CD14-positive monocyte (primary cell): ENCODE data around the gene STYXL2. TPM values are rescaled to one million over a fixed set of nuclear protein-coding genes. Genes with fewer than 3 reads are reported as not detected.

ENCODE experiments used
- DNase-seq, 3 donors: peaks; one replicate each; pipeline ENCODE4 v3.0.0-alpha.2; 2011 to 2022
- H2AFZ ChIP-seq: 2 replicates; pipeline ENCODE4 v1.6.0; 2012; ENCODE audit warnings: mild to moderate bottlenecking, low read depth, low read length, inconsistent platforms; ENCODE audit not compliant: insufficient read depth, poor library complexity, severe bottlenecking
- H3K27ac ChIP-seq, 2 donors: 1 replicate in 1 of 2; 2 replicates in 1 of 2; pipeline ENCODE4 v1.5.1; 2012 to 2013; ENCODE audit warnings: low read length in 2 of 2, control low read depth in 1 of 2, inconsistent platforms in 1 of 2, low read depth in 1 of 2, mild to moderate bottlenecking in 1 of 2
- H3K27me3 ChIP-seq, 2 donors: one replicate each; pipeline versions ENCODE4 v1.6.0 to v1.6.1; 2011 to 2013; ENCODE audit warnings: low read length in 2 of 2; ENCODE audit not compliant: control insufficient read depth in 2 of 2, insufficient read depth in 2 of 2
- H3K36me3 ChIP-seq, 2 donors: replicated peaks in 1 of 2; 1 replicate in 1 of 2; 2 replicates in 1 of 2; pipeline versions ENCODE4 v1.5.1 to v1.6.1; 2012 to 2013; ENCODE audit warnings: low read length in 2 of 2, control low read depth in 1 of 2, inconsistent platforms in 1 of 2, mild to moderate bottlenecking in 1 of 2; ENCODE audit not compliant: insufficient read depth in 2 of 2, control insufficient read depth in 1 of 2
- H3K4me1 ChIP-seq, 2 donors: 1 replicate in 1 of 2; 2 replicates in 1 of 2; pipeline versions ENCODE4 v1.5.1 to v1.6.1; 2012 to 2013; ENCODE audit warnings: low read length in 2 of 2, control low read depth in 1 of 2, inconsistent platforms in 1 of 2, mild to moderate bottlenecking in 1 of 2, moderate library complexity in 1 of 2; ENCODE audit not compliant: insufficient read depth in 2 of 2, control insufficient read depth in 1 of 2
- H3K4me2 ChIP-seq: replicated peaks from 2 replicates; pipeline ENCODE3; 2012; ENCODE audit warnings: low read length, moderate library complexity, mild to moderate bottlenecking; ENCODE audit not compliant: poor library complexity, severe bottlenecking; ENCODE audit errors: extremely low read depth
- H3K4me3 ChIP-seq, 3 experiments: fragments of 200-600 bp in 1 of 3; sonication (generic) in 1 of 3; replicated peaks in 1 of 3; 1 replicate in 2 of 3; 2 replicates in 1 of 3; pipeline ENCODE4 v1.5.1; 2011 to 2013; ENCODE audit warnings: low read length in 3 of 3, mild to moderate bottlenecking in 3 of 3, control low read depth in 2 of 3, low read depth in 2 of 3, inconsistent platforms in 1 of 3, moderate library complexity in 1 of 3
- H3K79me2 ChIP-seq: 2 replicates; pipeline ENCODE4 v1.6.0; 2012; ENCODE audit warnings: mild to moderate bottlenecking, control low read depth, inconsistent platforms, low read length, moderate library complexity; ENCODE audit not compliant: insufficient read depth
- H3K9ac ChIP-seq: 2 replicates; pipeline ENCODE4 v1.6.0; 2017; ENCODE audit warnings: low read length, mild to moderate bottlenecking; ENCODE audit not compliant: insufficient read depth, poor library complexity, severe bottlenecking
- H3K9me3 ChIP-seq, 2 donors: replicated peaks in 1 of 2; 1 replicate in 1 of 2; 2 replicates in 1 of 2; pipeline versions ENCODE4 v1.5.1 to v1.6.1; 2012 to 2013; ENCODE audit warnings: low read length in 2 of 2, control low read depth in 1 of 2; ENCODE audit not compliant: control insufficient read depth in 1 of 2, insufficient read depth in 1 of 2
- H4K20me1 ChIP-seq: 2 replicates; pipeline ENCODE4 v1.6.0; 2012; ENCODE audit warnings: mild to moderate bottlenecking, low read length, control low read depth, moderate library complexity; ENCODE audit not compliant: insufficient read depth
- H3K27ac Mint-ChIP-seq, 7 donors: one replicate each; pipeline ENCODE4 v1.8.0; 2020; ENCODE audit warnings: mild to moderate bottlenecking in 7 of 7, mixed read lengths in 7 of 7, moderate library complexity in 6 of 7, inconsistent platforms in 2 of 7
- H3K27me3 Mint-ChIP-seq, 3 donors: one replicate each; pipeline ENCODE4 v1.8.0; 2021 to 2022; ENCODE audit warnings: low read depth in 3 of 3, mild to moderate bottlenecking in 3 of 3, mixed read lengths in 3 of 3, moderate library complexity in 3 of 3, inconsistent platforms in 1 of 3
- H3K36me3 Mint-ChIP-seq, 2 donors: one replicate each; pipeline ENCODE4 v1.8.0; 2020; ENCODE audit warnings: mixed read lengths in 2 of 2, inconsistent platforms in 1 of 2, mild to moderate bottlenecking in 1 of 2
- H3K4me1 Mint-ChIP-seq: one replicate; pipeline ENCODE4 v1.8.0; 2020; ENCODE audit warnings: mild to moderate bottlenecking, mixed read lengths
- H3K4me3 Mint-ChIP-seq, 2 donors: one replicate each; pipeline ENCODE4 v1.8.0; 2020; ENCODE audit warnings: mild to moderate bottlenecking in 2 of 2, mixed read lengths in 2 of 2, moderate library complexity in 1 of 2
- H3K9me3 Mint-ChIP-seq, 7 donors: one replicate each; pipeline ENCODE4 v1.8.0; 2020 to 2022; ENCODE audit warnings: mixed read lengths in 7 of 7, mild to moderate bottlenecking in 6 of 7, moderate library complexity in 6 of 7, inconsistent platforms in 2 of 7
- CTCF ChIP-seq: fragments of 200-600 bp; IDR thresholded peaks from one replicate; pipeline ENCODE4 v1.8.0; 2022; ENCODE audit warnings: antibody characterized with exemption, mild to moderate bottlenecking
- WGBS: methylation state at CpG from one replicate; pipeline ENCODE4 v1.1.5; 2013; ENCODE audit warnings: missing lambda C conversion rate; ENCODE audit not compliant: insufficient coverage; 5-methylcytosine and 5-hydroxymethylcytosine counted together
- intact Hi-C, 2 donors: fragments of 100-400 bp; cut with micrococcal nuclease; formaldehyde crosslinking; loops; one replicate each; pipeline versions ENCODE4 v1.15.0 to v1.15.1; 2023
- polyA plus RNA-seq, 3 donors: library from polyadenylated mRNA; depleted of rRNA in 1 of 3; unstranded in 2 of 3; stranded (reverse) in 1 of 3; fragments of 300-500 nt in 2 of 3; fragments of >200 nt in 1 of 3; fragmentation: Illumina TruSeq in 2 of 3; gene quantifications; 1 replicate in 2 of 3; 2 replicates in 1 of 3; pipeline ENCODE4 v1.2.3, GENCODE V29; 2012 to 2021

The STYXL2 gene
- polyA plus RNA-seq, 3 donors = not detected

GRCh38 chr1:167114725-167115124 is 20.9 kb downstream of the STYXL2 start:
- peaks cover 2 to 7% (median 5%) of the 10 kb centered on the region in 3 donors for H3K27me3 Mint-ChIP-seq
- peaks cover 0 to 15% (median 10%) of the 10 kb centered on the region in 7 donors for H3K9me3 Mint-ChIP-seq
- H3K4me1 Mint-ChIP-seq = peaks cover 7% of the 10 kb centered on the region
- H3K9ac ChIP-seq = no peak overlapping the region
- no peaks in the 10 kb centered on the region for H3K36me3 Mint-ChIP-seq
- no peak overlapping the region for H3K4me2 ChIP-seq
- no peaks in the 10 kb centered on the region for H3K27me3 ChIP-seq
- H3K27ac ChIP-seq = no peak overlapping the region
- peak in 2 of 3 donors; percentile 25 to 42 for DNase-seq
- intact Hi-C loops = no loop called here
- no peaks in the 10 kb centered on the region for H3K79me2 ChIP-seq
- no peaks in the 10 kb centered on the region for H3K9me3 ChIP-seq
- peaks cover 0 to 6% of the 10 kb centered on the region in 2 donors for H3K4me1 ChIP-seq
- no peak overlapping the region for H3K4me3 ChIP-seq
- TF ChIP-seq CTCF = no peak
- H3K36me3 ChIP-seq = no peaks in the 10 kb centered on the region
- H3K4me3 Mint-ChIP-seq = no peak overlapping the region
- no peak overlapping the region for H2AFZ ChIP-seq
- H4K20me1 ChIP-seq = no peaks in the 10 kb centered on the region
- H3K27ac Mint-ChIP-seq = no peak overlapping the region

GRCh38 chr1:167115655-167116054 is 21.8 kb downstream of the STYXL2 start:
- H3K4me1 Mint-ChIP-seq = peaks cover 7% of the 10 kb centered on the region
- intact Hi-C loops = no loop called here
- no peaks in the 10 kb centered on the region for H3K9me3 ChIP-seq
- H3K4me3 ChIP-seq = no peak overlapping the region
- no peak overlapping the region for H3K27ac Mint-ChIP-seq
- no peaks in the 10 kb centered on the region for H3K79me2 ChIP-seq
- no peak for TF ChIP-seq CTCF
- no peak overlapping the region for H3K4me2 ChIP-seq
- no peaks in the 10 kb centered on the region for H3K36me3 ChIP-seq
- H3K4me1 ChIP-seq = peaks cover 0 to 6% of the 10 kb centered on the region in 2 donors
- H2AFZ ChIP-seq = no peak overlapping the region
- H3K27ac ChIP-seq = no peak overlapping the region
- no peak overlapping the region for H3K9ac ChIP-seq
- 83% methylated on average over 1 of the region's 5 CpGs for WGBS
- H3K27me3 ChIP-seq = no peaks in the 10 kb centered on the region
- H4K20me1 ChIP-seq = no peaks in the 10 kb centered on the region
- no peaks in the 10 kb centered on the region for H3K36me3 Mint-ChIP-seq
- H3K27me3 Mint-ChIP-seq = peaks cover 0 to 5% (median 4%) of the 10 kb centered on the region in 3 donors
- no peak overlapping the region for H3K4me3 Mint-ChIP-seq
- H3K9me3 Mint-ChIP-seq = peaks cover 0 to 5% (median 3%) of the 10 kb centered on the region in 7 donors
- DNase-seq = no peak
